HL-60 (cell line): ENCODE measurements around the gene ACAP1.

Source experiments
- GABPA ChIP-seq: IDR thresholded peaks from 2 replicates; pipeline ENCODE4 v1.6.1; 2012; ENCODE audit warnings: low read depth
- SPI1 ChIP-seq: IDR thresholded peaks from 2 replicates; pipeline ENCODE4 v1.6.1; 2012; ENCODE audit warnings: low read depth, mild to moderate bottlenecking, borderline replicate concordance
- TF ChIP-seq, protein P1 (sequence below): IDR thresholded peaks from one replicate; pipeline ENCODE4 v1.5.1; 2011; ENCODE audit warnings: low read length, control low read depth, inconsistent platforms; ENCODE audit not compliant: insufficient read depth

GRCh38 chr17:7398612-7399011, 62.3 kb downstream of the ACAP1 start:
- TF ChIP-seq, protein P1, sequence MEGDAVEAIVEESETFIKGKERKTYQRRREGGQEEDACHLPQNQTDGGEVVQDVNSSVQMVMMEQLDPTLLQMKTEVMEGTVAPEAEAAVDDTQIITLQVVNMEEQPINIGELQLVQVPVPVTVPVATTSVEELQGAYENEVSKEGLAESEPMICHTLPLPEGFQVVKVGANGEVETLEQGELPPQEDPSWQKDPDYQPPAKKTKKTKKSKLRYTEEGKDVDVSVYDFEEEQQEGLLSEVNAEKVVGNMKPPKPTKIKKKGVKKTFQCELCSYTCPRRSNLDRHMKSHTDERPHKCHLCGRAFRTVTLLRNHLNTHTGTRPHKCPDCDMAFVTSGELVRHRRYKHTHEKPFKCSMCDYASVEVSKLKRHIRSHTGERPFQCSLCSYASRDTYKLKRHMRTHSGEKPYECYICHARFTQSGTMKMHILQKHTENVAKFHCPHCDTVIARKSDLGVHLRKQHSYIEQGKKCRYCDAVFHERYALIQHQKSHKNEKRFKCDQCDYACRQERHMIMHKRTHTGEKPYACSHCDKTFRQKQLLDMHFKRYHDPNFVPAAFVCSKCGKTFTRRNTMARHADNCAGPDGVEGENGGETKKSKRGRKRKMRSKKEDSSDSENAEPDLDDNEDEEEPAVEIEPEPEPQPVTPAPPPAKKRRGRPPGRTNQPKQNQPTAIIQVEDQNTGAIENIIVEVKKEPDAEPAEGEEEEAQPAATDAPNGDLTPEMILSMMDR: no peak
- TF ChIP-seq SPI1 (no peak), GABPA (no peak)
